22Rv1 (cell line): ENCODE results near the gene CCNA1.

Experiments
- H3K27ac ChIP-seq: fragments of 450-650 bp; 2 replicates; pipeline ENCODE4 v1.5.1; 2017
- CTCF ChIP-seq: fragments of 450-650 bp; IDR thresholded peaks from 2 replicates; pipeline ENCODE4 v1.5.1; 2017; ENCODE audit warnings: mild to moderate bottlenecking
- ZFX ChIP-seq: fragments of 450-650 bp; IDR thresholded peaks from 2 replicates; pipeline ENCODE4 v1.6.1; 2017; ENCODE audit warnings: antibody characterized with exemption, borderline replicate concordance

The CCNA1 gene

GRCh38 chr13:36431204-36432105 is 840 bp upstream of the CCNA1 start:
- TF ChIP-seq CTCF (no peak), ZFX (no peak)
- H3K27ac ChIP-seq = no peak overlapping the region

DNA sequence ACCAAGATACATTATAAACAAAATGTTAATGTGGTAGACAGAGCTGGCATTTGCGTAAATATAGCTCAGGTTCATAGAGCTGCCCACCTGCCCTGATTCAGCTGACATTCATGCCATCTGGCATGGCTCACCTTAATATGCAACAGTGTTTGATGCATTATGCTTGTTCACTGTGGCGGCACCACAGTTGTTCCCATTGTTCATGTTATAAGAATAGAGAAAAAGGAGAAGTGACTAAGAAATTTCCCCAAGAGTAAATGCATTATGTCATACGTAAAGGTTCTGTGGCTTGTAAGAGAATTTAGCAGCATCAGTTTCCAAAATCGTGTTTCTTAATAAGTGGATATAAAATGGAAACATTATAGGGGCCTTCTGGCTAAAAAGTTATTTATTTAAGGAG is 4.5 kb downstream of the CCNA1 start:
- H3K27ac ChIP-seq = no peak overlapping the region

GRCh38 chr13:36438594-36439483 is 6.5 kb downstream of the CCNA1 start:
- TF ChIP-seq ZFX = no peak
- TF ChIP-seq CTCF = no peak

More for the DNA sequence above, 4.5 kb downstream of the CCNA1 start:
- TF ChIP-seq CTCF (no peak), ZFX (no peak)

DNA sequence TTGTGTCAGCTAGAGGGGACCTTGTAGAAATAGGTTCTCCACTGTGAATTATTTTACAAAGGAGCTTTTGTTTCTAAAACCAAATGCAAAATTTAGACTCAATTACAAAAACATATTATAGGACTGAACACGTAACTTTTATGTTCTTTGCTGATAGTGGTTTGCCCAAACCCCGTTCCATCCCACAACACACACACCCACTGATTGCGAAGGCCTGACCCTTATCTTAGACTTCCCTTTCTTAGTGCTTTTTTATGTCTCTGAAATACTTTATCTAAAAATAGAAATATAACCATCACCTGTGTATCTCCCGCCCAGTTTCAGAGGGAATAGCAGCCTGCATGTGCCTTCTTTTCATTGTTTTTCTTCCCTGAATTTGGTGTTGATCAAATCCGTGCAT is 13.0 kb downstream of the CCNA1 start:
- TF ChIP-seq CTCF (no peak), ZFX (no peak)

More at GRCh38 chr13:36438594-36439483, 6.5 kb downstream of the CCNA1 start:
- no peak overlapping the region for H3K27ac ChIP-seq

DNA sequence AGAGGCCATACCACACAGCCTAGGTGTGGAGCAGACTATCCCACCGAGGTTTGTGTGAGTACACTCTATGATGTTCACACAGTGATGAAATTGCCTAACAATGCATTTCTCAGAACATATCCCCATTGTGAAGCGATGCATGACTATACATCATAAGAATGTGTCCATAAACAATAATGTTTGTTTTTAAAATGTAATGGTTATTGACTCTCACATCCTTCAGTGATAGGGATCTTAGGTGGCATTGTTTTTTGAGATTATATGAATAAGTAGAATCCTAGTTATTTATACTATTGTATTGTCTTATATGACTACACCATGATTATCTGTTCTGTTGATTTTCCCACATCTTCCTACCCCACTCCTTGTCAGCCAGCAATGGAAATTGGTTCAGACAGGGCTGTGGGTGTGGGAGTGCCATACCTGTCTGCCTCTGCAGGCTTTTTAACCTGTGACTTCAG is 13.6 kb downstream of the CCNA1 start:
- H3K27ac ChIP-seq = no peak overlapping the region
- TF ChIP-seq ZFX (no peak), CTCF (no peak)

More for the DNA sequence above, 13.0 kb downstream of the CCNA1 start:
- H3K27ac ChIP-seq = no peak overlapping the region

DNA sequence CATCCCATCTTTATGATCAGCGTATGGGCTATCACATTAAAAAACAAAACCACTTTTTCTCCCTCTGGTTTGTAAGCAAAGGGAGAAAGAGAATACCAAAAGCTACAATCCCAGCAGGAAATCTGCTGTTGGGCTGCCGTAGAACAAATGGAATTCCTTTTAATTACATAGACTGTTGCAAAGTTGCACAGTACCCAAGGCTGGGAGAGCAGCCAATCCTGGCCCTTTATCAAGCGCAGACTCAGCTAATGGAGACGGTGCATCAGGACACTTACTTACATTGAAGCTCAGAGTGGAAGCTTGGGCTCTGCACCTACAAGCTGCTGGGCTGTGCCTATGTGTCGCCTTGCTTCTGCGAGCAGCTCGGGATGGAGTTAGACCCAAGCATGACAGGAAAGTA is 15.2 kb downstream of the CCNA1 start:
- TF ChIP-seq ZFX (no peak), CTCF (no peak)
- H3K27ac ChIP-seq = no peak overlapping the region
